Lung (tissue), 12 donors: Measurements from ENCODE around the gene IL13RA1. TPM values are rescaled to one million over a fixed set of nuclear protein-coding genes. Genes with fewer than 3 reads are reported as not detected.

Experiments
- ATAC-seq: fragments of 200-7000 bp; cut with Tn5 transposase; one replicate; pipeline ENCODE4 v1.9.1; 2020; ENCODE audit warnings: moderate number of reproducible peaks; ENCODE audit not compliant: insufficient read depth, low FRiP score
- DNase-seq, 3 donors: peaks; one replicate each; pipeline ENCODE4 v3.0.0-alpha.2; 2013 to 2017
- H3K27ac ChIP-seq, 2 donors: one replicate each; pipeline ENCODE4 v1.5.1; 2013; ENCODE audit warnings: mild to moderate bottlenecking in 2 of 2, moderate library complexity in 2 of 2, control low read depth in 1 of 2, inconsistent platforms in 1 of 2, low read depth in 1 of 2, low read length in 1 of 2
- H3K27me3 ChIP-seq, 3 donors: one replicate each; pipeline ENCODE4 v1.5.1; 2013; ENCODE audit warnings: low read length in 2 of 3; ENCODE audit not compliant: control insufficient read depth in 3 of 3, insufficient read depth in 3 of 3
- H3K36me3 ChIP-seq, 4 donors: one replicate each; pipeline ENCODE4 v1.5.1; 2013; ENCODE audit warnings: low read length in 4 of 4, mild to moderate bottlenecking in 1 of 4, moderate library complexity in 1 of 4; ENCODE audit not compliant: control insufficient read depth in 4 of 4, insufficient read depth in 4 of 4
- H3K4me1 ChIP-seq, 5 donors: one replicate each; pipeline ENCODE4 v1.5.1; 2013; ENCODE audit warnings: low read length in 5 of 5, mild to moderate bottlenecking in 2 of 5, moderate library complexity in 1 of 5; ENCODE audit not compliant: control insufficient read depth in 5 of 5, insufficient read depth in 5 of 5
- H3K4me3 ChIP-seq: one replicate; pipeline ENCODE4 v1.5.1; 2013; ENCODE audit warnings: mild to moderate bottlenecking, control low read depth, moderate library complexity
- H3K9ac ChIP-seq, 2 donors: one replicate each; pipeline ENCODE4 v1.5.1; 2013; ENCODE audit warnings: low read length in 2 of 2, control low read depth in 1 of 2; ENCODE audit not compliant: insufficient read depth in 1 of 2
- H3K9me3 ChIP-seq, 4 donors: one replicate each; pipeline ENCODE4 v1.5.1; 2013; ENCODE audit warnings: low read length in 3 of 4, mild to moderate bottlenecking in 1 of 4, moderate library complexity in 1 of 4; ENCODE audit not compliant: control insufficient read depth in 4 of 4, insufficient read depth in 3 of 4
- WGBS, 2 donors: extraction: QIAGEN DNeasy Blood & Tissue Kit; methylation state at CpG; one replicate each; pipeline ENCODE4 v1.1.7; 2013; 5-methylcytosine and 5-hydroxymethylcytosine counted together
- polyA plus RNA-seq, 2 donors: library from polyadenylated mRNA; stranded (reverse); fragments of 200-250 nt; gene quantifications; one replicate each; pipeline ENCODE4 v1.2.1, GENCODE V29; 2013
- total RNA-seq, 2 donors: library from RNA; depleted of rRNA in 1 of 2; stranded (reverse); fragments of >200 nt in 1 of 2; gene quantifications; one replicate each; pipeline ENCODE4 v1.2.1, GENCODE V29; 2014 to 2021
- TF ChIP-seq, protein P1 (sequence below): IDR thresholded peaks from 2 replicates; pipeline ENCODE4 v1.5.1; 2012; ENCODE audit warnings: mild to moderate bottlenecking; ENCODE audit errors: control extremely low read depth, extremely low read depth
- donor health status: control.
- donor health status: control.
- donor health status: Bipolar disorder and iron deficiency.
- donor health status: healthy.
- donor health status: DM: yes; HTN: yes; CAD: no.

The IL13RA1 gene
- total and polyA plus RNA-seq, 4 donors: 23.4 to 64.0 (median 59.0) TPM

DNA sequence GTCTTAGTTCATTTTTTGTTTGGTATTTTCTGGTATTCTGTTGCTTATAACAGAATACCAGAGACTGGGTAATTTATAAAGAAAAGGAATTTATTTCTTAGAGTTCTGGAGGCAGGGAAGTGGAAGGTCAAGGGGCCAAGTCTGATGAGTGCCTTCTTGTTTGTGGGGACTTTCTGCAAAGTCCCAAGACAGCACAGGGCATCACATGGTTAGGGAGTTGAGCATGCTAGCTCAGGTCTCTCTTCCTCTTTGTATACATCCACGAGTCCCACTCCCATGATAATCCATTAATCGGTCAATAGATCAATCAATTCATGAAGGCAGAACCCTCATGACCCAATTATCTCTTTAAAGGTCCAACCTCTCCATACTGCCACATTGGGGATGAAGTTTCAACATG, 31.1 kb downstream of the IL13RA1 start:
- Histone ChIP-seq H3K27me3 (no peaks in the 10 kb centered on the region), H3K27ac (no peak overlapping the region), H3K9me3 (no peaks in the 10 kb centered on the region), H3K36me3 (no peaks in the 10 kb centered on the region), H3K4me3 (no peak overlapping the region), H3K9ac (no peak overlapping the region), H3K4me1 (no peaks in the 10 kb centered on the region)
- WGBS, 2 donors: 60 to 79% methylated on average over 2 of the region's 2 CpGs
- DNase-seq (no peak), ATAC-seq (no peak)
- TF ChIP-seq, protein P1, sequence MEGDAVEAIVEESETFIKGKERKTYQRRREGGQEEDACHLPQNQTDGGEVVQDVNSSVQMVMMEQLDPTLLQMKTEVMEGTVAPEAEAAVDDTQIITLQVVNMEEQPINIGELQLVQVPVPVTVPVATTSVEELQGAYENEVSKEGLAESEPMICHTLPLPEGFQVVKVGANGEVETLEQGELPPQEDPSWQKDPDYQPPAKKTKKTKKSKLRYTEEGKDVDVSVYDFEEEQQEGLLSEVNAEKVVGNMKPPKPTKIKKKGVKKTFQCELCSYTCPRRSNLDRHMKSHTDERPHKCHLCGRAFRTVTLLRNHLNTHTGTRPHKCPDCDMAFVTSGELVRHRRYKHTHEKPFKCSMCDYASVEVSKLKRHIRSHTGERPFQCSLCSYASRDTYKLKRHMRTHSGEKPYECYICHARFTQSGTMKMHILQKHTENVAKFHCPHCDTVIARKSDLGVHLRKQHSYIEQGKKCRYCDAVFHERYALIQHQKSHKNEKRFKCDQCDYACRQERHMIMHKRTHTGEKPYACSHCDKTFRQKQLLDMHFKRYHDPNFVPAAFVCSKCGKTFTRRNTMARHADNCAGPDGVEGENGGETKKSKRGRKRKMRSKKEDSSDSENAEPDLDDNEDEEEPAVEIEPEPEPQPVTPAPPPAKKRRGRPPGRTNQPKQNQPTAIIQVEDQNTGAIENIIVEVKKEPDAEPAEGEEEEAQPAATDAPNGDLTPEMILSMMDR: no peak

DNA sequence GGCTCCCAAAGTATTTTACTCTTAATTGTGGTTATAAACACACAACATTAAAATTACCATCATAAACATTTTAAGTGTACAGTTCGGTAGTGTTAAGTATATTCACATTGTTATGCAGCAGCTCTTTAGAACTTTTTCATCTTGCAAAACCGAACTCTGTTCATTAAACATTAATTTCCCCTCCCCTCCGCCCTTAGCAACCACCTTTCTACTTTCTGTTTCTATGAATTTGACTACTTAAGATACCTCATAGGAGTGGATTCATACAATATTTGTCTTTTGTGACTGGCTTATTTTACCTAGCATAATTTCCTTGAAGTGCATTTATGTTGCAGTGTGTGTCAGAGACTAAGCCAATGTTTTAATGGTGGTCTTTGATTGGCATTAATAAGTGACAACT, 32.6 kb downstream of the IL13RA1 start:
- DNase-seq (peak in 1 of 3 donors; percentile 51), ATAC-seq (no peak)
- Histone ChIP-seq H3K9me3 (no peaks in the 10 kb centered on the region), H3K9ac (no peak overlapping the region), H3K27ac (no peak overlapping the region), H3K4me1 (no peaks in the 10 kb centered on the region), H3K4me3 (no peak overlapping the region), H3K27me3 (no peaks in the 10 kb centered on the region), H3K36me3 (no peaks in the 10 kb centered on the region)
- TF ChIP-seq, protein P1: no peak
- WGBS, 2 donors: 56 to 81% methylated on average over 3 of the region's 3 CpGs

DNA sequence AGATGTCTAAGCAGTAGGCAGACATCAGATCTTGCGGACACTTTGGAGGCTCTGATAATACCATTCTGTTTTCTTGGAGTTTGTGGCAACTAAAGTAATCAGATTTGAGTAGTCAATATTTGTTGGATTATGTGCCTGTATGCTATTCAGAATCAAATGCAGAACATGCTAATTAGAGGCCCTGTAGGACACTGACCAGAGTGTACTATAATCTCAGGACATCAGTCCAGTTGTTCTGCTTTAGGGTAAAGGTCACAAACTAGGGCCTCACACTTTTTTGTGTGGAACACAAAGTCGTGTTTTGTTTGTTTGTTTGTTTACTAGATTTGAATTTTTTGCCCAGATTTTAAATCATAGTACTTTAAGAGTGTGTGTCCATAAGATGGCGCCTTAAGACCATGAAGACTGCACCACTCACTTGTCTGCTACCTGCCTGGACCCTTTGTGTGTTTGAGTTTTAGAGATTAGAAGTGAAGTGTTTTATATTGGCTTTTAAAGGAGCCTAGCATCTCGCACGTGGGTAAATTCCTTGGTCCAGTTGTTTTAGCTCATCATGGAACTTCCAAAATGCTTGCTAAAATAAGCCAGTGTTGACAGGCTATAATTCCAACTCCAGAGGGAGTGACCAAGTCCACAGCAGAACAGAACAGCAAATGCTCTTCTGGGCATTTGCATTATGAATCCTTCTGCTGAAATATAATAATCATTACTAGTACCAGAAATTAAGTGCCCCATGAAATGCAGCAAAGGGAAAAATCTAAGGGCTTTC, 34.7 kb downstream of the IL13RA1 start:
- no peaks in the 10 kb centered on the region for H3K4me1 ChIP-seq
- H3K9ac ChIP-seq: no peak overlapping the region
- H3K27ac ChIP-seq: no peak overlapping the region
- 42 to 71% methylated on average over 5 of the region's 5 CpGs for WGBS, 2 donors
- H3K36me3 ChIP-seq: no peaks in the 10 kb centered on the region
- no peaks in the 10 kb centered on the region for H3K9me3 ChIP-seq
- peak in 2 of 3 donors; percentile 12 to 35 for DNase-seq
- H3K4me3 ChIP-seq: no peak overlapping the region
- TF ChIP-seq, protein P1: no peak
- ATAC-seq: no peak
- no peaks in the 10 kb centered on the region for H3K27me3 ChIP-seq
